B cell (primary cell): ENCODE measurements around the gene ITCH. TPM values are rescaled to one million over a fixed set of nuclear protein-coding genes. Genes with fewer than 3 reads are reported as not detected.
A peak's percentile ranks its signal among the peaks of the same experiment; 100 is the strongest.

Experiments used
- ATAC-seq: fragments of 200-7000 bp; cut with Tn5 transposase; one replicate; pipeline ENCODE4 v1.10.0; 2021; ENCODE audit warnings: low read depth, mild to moderate bottlenecking, moderate number of reproducible peaks, moderate library complexity
- CTCF ChIA-PET: fragments of 350-600 bp; sonication (Branson Sonifier 250); formaldehyde crosslinking; loops from one replicate; lab custom pipeline; 2021; ENCODE audit warnings: antibody characterized with exemption, inconsistent platforms; lab: Charles Lee
- POLR2A ChIA-PET: fragments of 350-600 bp; sonication (Branson Sonifier 250); formaldehyde crosslinking; loops from one replicate; lab custom pipeline; 2021; ENCODE audit warnings: antibody characterized with exemption; lab: Charles Lee
- DNase-seq: peaks from one replicate; pipeline ENCODE4 v3.0.0; 2013
- H2AFZ ChIP-seq: 2 replicates; pipeline ENCODE4 v1.6.1; 2012; ENCODE audit warnings: mild to moderate bottlenecking, low read depth, low read length; ENCODE audit not compliant: insufficient read depth, poor library complexity, severe bottlenecking
- H3K27ac ChIP-seq, 2 donors: 1 replicate in 1 of 2; 2 replicates in 1 of 2; pipeline ENCODE4 v1.5.1; 2012 to 2013; ENCODE audit warnings: low read length in 2 of 2, mild to moderate bottlenecking in 2 of 2, moderate library complexity in 1 of 2
- H3K27me3 ChIP-seq, 4 experiments: fragments of 200-600 bp in 1 of 4; sonication (generic) in 1 of 4; replicated peaks in 1 of 4; 1 replicate in 2 of 4; 2 replicates in 2 of 4; pipeline versions ENCODE4 v1.6.1 to v1.7.0; 2013 to 2016; ENCODE audit warnings: low read length in 3 of 4, mild to moderate bottlenecking in 2 of 4, mixed read lengths in 1 of 4, moderate library complexity in 1 of 4; ENCODE audit not compliant: insufficient read depth in 4 of 4, control insufficient read depth in 3 of 4; ENCODE audit errors: control extremely low read depth in 1 of 4
- H3K36me3 ChIP-seq, 2 experiments: replicated peaks in 1 of 2; 1 replicate in 1 of 2; 2 replicates in 1 of 2; pipeline versions ENCODE4 v1.6.1 to v1.7.1; 2013; ENCODE audit warnings: low read length in 1 of 2; ENCODE audit not compliant: insufficient read depth in 2 of 2, control insufficient read depth in 1 of 2; ENCODE audit errors: control extremely low read depth in 1 of 2, extremely low read depth in 1 of 2
- H3K4me1 ChIP-seq, 2 donors: fragments of 200-600 bp in 1 of 2; sonication (generic) in 1 of 2; 1 replicate in 1 of 2; 2 replicates in 1 of 2; pipeline versions ENCODE4 v1.5.1 to v1.6.1; 2013 to 2017; ENCODE audit warnings: low read length in 2 of 2; ENCODE audit not compliant: control insufficient read depth in 2 of 2, insufficient read depth in 2 of 2
- H3K4me2 ChIP-seq: replicated peaks from 2 replicates; pipeline ENCODE3; 2012; ENCODE audit warnings: mild to moderate bottlenecking, low read depth, low read length; ENCODE audit not compliant: poor library complexity, severe bottlenecking
- H3K4me3 ChIP-seq, 5 experiments: fragments of 200-600 bp in 1 of 5; sonication (generic) in 1 of 5; 1 replicate in 3 of 5; 2 replicates in 2 of 5; pipeline versions ENCODE4 v1.5.1 to v1.7.0; 2011 to 2016; ENCODE audit warnings: low read length in 4 of 5, mild to moderate bottlenecking in 4 of 5, low read depth in 2 of 5, control low read depth in 1 of 5, moderate library complexity in 1 of 5; ENCODE audit not compliant: insufficient read depth in 1 of 5; ENCODE audit errors: control extremely low read depth in 1 of 5, extremely low read depth in 1 of 5
- H3K79me2 ChIP-seq: fragments of 200-600 bp; sonication (generic); one replicate; pipeline ENCODE4 v1.6.0; 2016; ENCODE audit warnings: low read length; ENCODE audit not compliant: control insufficient read depth, insufficient read depth
- H3K9ac ChIP-seq: fragments of 200-600 bp; sonication (generic); 2 replicates; pipeline ENCODE4 v1.6.1; 2017; ENCODE audit warnings: mild to moderate bottlenecking, low read length, moderate library complexity
- H3K9me3 ChIP-seq, 3 donors: one replicate each; pipeline versions ENCODE4 v1.6.1 to v1.7.1; 2013; ENCODE audit warnings: low read length in 2 of 3; ENCODE audit not compliant: control insufficient read depth in 2 of 3, insufficient read depth in 1 of 3; ENCODE audit errors: control extremely low read depth in 1 of 3
- H4K20me1 ChIP-seq: 2 replicates; pipeline ENCODE4 v1.6.0; 2012; ENCODE audit warnings: mild to moderate bottlenecking, low read length; ENCODE audit not compliant: insufficient read depth, control insufficient read depth, poor library complexity, severe bottlenecking
- H3K27ac Mint-ChIP-seq: one replicate; pipeline ENCODE4 v1.8.0; 2021; ENCODE audit warnings: mixed read lengths
- H3K27me3 Mint-ChIP-seq: one replicate; pipeline ENCODE4 v1.8.0; 2021; ENCODE audit warnings: mixed read lengths
- H3K4me1 Mint-ChIP-seq: one replicate; pipeline ENCODE4 v1.8.0; 2021; ENCODE audit warnings: mixed read lengths
- H3K4me3 Mint-ChIP-seq: one replicate; pipeline ENCODE4 v1.8.0; 2021; ENCODE audit warnings: mixed read lengths
- H3K9me3 Mint-ChIP-seq: one replicate; pipeline ENCODE4 v1.8.0; 2022; ENCODE audit warnings: mixed read lengths; ENCODE audit not compliant: insufficient read depth
- CTCF ChIP-seq: fragments of 200-600 bp; IDR thresholded peaks from one replicate; pipeline ENCODE4 v1.8.0; 2022; ENCODE audit warnings: antibody characterized with exemption, mild to moderate bottlenecking
- EZH2 ChIP-seq: IDR thresholded peaks from 2 replicates; pipeline ENCODE4 v1.6.1; 2012; ENCODE audit warnings: borderline replicate concordance, low read depth, mild to moderate bottlenecking, moderate library complexity, low read length; ENCODE audit not compliant: insufficient read depth, poor library complexity, severe bottlenecking
- WGBS: methylation state at CpG from one replicate; pipeline ENCODE4 v1.1.5; 2013; ENCODE audit warnings: missing lambda C conversion rate; ENCODE audit not compliant: insufficient coverage; 5-methylcytosine and 5-hydroxymethylcytosine counted together
- intact Hi-C: fragments of 100-400 bp; cut with micrococcal nuclease; formaldehyde crosslinking; loops from one replicate; pipeline ENCODE4 v1.10.0; 2022
- polyA plus RNA-seq: library from polyadenylated mRNA; depleted of rRNA; stranded (reverse); fragments of >200 nt; gene quantifications from 2 replicates; pipeline ENCODE4 v1.2.3, GENCODE V29; 2012
- total RNA-seq, 2 donors: library from RNA; stranded (reverse); fragments of 120-200 nt in 1 of 2; gene quantifications; 1 replicate in 1 of 2; 2 replicates in 1 of 2; pipeline versions ENCODE4 v1.2.3 to v1.2.4, GENCODE V29; 2013 to 2022

ITCH gene
- total and polyA plus RNA-seq, 2 donors (not counting 1 experiment from before 2014, with no cell fraction given): 10.0 to 110 TPM

- Histone ChIP-seq H3K4me1 (no peaks in the 10 kb centered on the region), H2AFZ (no peak overlapping the region), H3K9ac (no peak overlapping the region), H3K4me2 (no peak overlapping the region), H3K79me2 (peaks cover 7% of the 10 kb centered on the region), H3K27me3 (no peaks in the 10 kb centered on the region), H3K27ac (no peak overlapping the region), H3K9me3 (no peaks in the 10 kb centered on the region), H3K4me3 (no peak overlapping the region), H4K20me1 (peaks cover 16% of the 10 kb centered on the region), H3K36me3 (peaks cover 4 to 66% of the 10 kb centered on the region in 2 experiments)
- ATAC-seq (no peak), DNase-seq (peak; percentile 38)
- H3K4me3 Mint-ChIP-seq: no peak overlapping the region
- ChIA-PET CTCF (interaction anchor here (0.6 to 5.8 kb wide), 10 partner anchors 21 to 238 kb away, joined by 3 to 89 read pairs (median 6); partner anchors contain the start of genes DYNLRB1 and TP53INP2), POLR2A (interaction anchor here (0.7 kb wide), 1 partner anchor 224 kb away, joined by 4 read pairs; no protein-coding TSS in a partner anchor)
- intact Hi-C loops: loop anchor here (5.0 kb wide), 1 partner anchor 225 kb away; no protein-coding TSS in a partner anchor
- 100% methylated on average over 2 of the region's 10 CpGs for WGBS
- TF ChIP-seq EZH2 (no peak), CTCF (peak; percentile 27)
- peaks cover 8% of the 10 kb centered on the region for H3K4me1 Mint-ChIP-seq
- H3K27me3 Mint-ChIP-seq: no peaks in the 10 kb centered on the region
- no peaks in the 10 kb centered on the region for H3K9me3 Mint-ChIP-seq
- H3K27ac Mint-ChIP-seq: no peak overlapping the region
Observed at GRCh38 chr20:34536798-34537394, 173.8 kb downstream of the ITCH start.

- DNase-seq: no peak
- H3K79me2 ChIP-seq: peaks cover 3% of the 10 kb centered on the region
- intact Hi-C loops: loop anchor here (1.0 to 5.0 kb wide), 3 partner anchors 167 to 225 kb away; partner anchors contain the start of gene TP53INP2
- Mint-ChIP-seq H3K9me3 (no peaks in the 10 kb centered on the region), H3K27ac (no peak overlapping the region), H3K27me3 (no peaks in the 10 kb centered on the region), H3K4me3 (no peak overlapping the region), H3K4me1 (peaks cover 12% of the 10 kb centered on the region)
- 96% methylated on average over 8 of the region's 8 CpGs for WGBS
- ChIA-PET POLR2A (interaction anchor here (0.6 to 0.7 kb wide), 2 partner anchors 77 to 137 kb away, joined by 3 to 7 read pairs; no protein-coding TSS in a partner anchor), CTCF (interaction anchor here (0.6 to 5.8 kb wide), 18 partner anchors 11 to 259 kb away, joined by 3 to 89 read pairs (median 4); partner anchors contain the start of genes DYNLRB1 and TP53INP2)
- peaks cover 8% of the 10 kb centered on the region for H4K20me1 ChIP-seq
- H3K4me2 ChIP-seq: no peak overlapping the region
- no peaks in the 10 kb centered on the region for H3K9me3 ChIP-seq
- ATAC-seq: no peak
- H3K4me1 ChIP-seq: no peaks in the 10 kb centered on the region
- H3K9ac ChIP-seq: no peak overlapping the region
- peaks cover 4 to 58% of the 10 kb centered on the region in 2 experiments for H3K36me3 ChIP-seq
- no peak overlapping the region for H3K4me3 ChIP-seq
- H3K27me3 ChIP-seq: no peaks in the 10 kb centered on the region
- no peak overlapping the region for H2AFZ ChIP-seq
- no peak for TF ChIP-seq CTCF
- no peak for TF ChIP-seq EZH2
- no peak overlapping the region for H3K27ac ChIP-seq
Observed at GRCh38 chr20:34537651-34538050, 174.6 kb downstream of the ITCH start.
